Upper lobe of left lung (tissue), 4 donors: ENCODE data around the gene HAUS5.

Experiments
- CTCF ChIP-seq, 6 experiments: fragments of 450-650 bp in 4 of 6; fragments of 200-600 bp in 2 of 6; sonication (generic) in 2 of 6; IDR thresholded peaks; one replicate each; pipeline ENCODE4 v1.5.1; 2016 to 2019; ENCODE audit warnings: antibody characterized with exemption in 6 of 6
- POLR2A ChIP-seq, 4 donors: fragments of 450-650 bp; IDR thresholded peaks; one replicate each; pipeline ENCODE4 v1.5.1; 2016 to 2017; ENCODE audit warnings: antibody characterized with exemption in 4 of 4, mild to moderate bottlenecking in 2 of 4
- POLR2AphosphoS5 ChIP-seq, 2 donors: sonication (generic); formaldehyde crosslinking; IDR thresholded peaks; one replicate each; pipeline ENCODE4 v1.5.1; 2017; ENCODE audit warnings: antibody characterized with exemption in 2 of 2

GRCh38 chr19:35645680-35646511 is 33.4 kb downstream of the HAUS5 start:
- TF ChIP-seq CTCF (IDR thresholded peaks at IDR 0.05) (no peak), POLR2A (IDR thresholded peaks at IDR 0.05) (no peak), POLR2AphosphoS5 (IDR thresholded peaks at IDR 0.05) (no peak)
